Fibroblast of skin of right quadriceps (primary cell): ENCODE results near the gene APBB2.
"Not testable (repeated sequence)": the region's sequence is repeated elsewhere in the genome, so short reads cannot be mapped to it uniquely, and the experiment has no call there.

Experiments
- DNase-seq: peaks from one replicate; pipeline ENCODE4 v3.0.0-alpha.2; 2013

The APBB2 gene

DNA sequence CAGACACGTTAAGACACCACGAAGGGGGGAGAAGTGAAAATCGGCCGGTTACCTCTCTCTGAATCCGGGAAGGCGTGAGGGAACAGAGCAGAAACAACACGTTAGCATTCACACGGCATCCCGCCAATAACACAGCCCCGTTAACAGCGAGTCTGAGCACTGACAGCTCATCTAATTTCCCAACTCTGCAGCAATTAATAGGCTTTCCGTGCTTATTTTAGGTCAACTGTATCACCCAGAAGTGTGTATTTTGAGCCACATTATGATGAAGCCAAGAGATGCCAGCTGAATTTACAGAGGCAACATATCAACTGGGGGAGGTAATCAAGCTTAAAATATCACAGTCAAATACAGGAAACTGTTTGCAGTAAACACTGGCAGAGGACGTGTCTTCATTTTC is 372.0 kb downstream of the APBB2 start:
- DNase-seq: no peak

DNA sequence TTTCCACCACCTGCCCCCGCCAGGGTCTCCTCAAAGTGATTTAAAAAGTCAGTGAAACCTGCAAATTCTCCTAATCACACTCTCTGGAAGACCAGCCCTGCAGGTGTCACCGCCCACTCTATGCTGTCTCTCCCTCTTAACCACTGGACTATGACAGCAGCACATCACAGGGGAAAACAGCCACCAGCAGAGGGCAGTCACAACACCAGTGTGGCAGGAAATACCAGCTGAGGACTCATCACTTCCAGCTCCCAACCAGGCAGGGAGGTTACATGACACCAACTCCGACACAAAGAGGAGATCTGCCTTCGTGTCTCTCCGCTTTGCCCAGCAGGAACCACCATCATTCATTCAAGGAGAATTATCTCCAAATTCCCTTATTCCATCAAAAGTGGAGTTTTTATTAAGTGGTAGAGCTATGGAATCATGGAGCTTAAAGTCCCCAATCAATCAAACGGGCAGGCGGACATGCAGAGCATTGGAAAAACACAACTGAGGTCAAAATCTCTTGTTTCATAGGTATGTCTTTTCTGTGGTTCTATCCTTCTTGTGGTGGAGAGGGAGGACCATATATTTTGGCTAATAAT is 373.3 kb downstream of the APBB2 start:
- peak; percentile 86 for DNase-seq

DNA sequence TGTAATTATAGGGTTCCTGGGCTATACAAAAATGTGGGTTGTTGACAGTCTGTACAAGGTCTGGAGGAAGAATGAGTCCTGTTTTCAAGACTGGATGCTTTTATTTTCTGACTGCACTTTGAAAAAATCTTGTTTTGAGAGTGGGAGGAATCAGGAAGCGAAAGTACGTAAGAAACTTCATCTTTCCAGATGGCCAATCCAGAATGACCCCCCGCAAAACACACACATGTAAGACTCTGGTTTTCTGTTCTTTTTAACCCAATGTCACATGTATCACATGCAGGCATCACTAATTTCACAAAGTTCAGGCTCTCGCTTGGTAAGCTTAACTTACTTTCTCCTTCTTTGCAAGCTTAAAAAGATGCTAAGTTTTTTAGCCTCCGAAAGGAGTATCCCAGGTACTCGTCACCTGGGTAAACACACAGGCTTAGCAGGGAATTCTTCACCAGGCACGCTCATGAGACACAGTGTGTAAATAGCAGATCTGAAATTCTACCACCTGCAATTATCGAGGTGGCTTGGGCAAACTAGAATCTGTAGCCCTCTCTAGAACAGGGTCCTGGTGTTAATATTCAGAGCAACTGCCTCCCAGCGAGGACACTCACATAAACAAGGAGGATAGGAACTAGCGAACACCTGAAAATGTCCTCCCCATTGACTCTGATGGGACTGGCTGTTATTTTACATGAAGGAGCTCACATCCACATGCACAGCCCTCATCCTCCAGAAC is 373.9 kb downstream of the APBB2 start:
- no peak for DNase-seq

DNA sequence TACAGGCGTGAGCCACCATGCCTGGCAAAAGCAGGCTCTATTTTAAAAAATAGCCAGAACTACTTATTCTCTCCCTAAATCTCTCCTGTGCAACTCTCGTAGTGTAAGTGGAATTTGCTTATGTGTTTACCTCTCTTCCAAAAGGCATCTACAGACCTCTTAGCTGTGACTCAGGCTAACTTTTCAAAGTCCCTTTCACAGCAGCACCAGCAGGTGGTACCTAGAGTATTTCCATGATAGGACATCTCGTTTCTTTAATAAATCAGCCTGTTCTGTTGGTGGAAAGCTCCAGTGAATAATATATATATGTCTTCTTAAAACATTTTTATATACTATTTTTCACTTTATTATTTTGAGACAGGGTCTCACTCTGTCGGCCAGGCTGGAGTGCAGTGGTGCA is 375.6 kb downstream of the APBB2 start:
- no peak for DNase-seq

DNA sequence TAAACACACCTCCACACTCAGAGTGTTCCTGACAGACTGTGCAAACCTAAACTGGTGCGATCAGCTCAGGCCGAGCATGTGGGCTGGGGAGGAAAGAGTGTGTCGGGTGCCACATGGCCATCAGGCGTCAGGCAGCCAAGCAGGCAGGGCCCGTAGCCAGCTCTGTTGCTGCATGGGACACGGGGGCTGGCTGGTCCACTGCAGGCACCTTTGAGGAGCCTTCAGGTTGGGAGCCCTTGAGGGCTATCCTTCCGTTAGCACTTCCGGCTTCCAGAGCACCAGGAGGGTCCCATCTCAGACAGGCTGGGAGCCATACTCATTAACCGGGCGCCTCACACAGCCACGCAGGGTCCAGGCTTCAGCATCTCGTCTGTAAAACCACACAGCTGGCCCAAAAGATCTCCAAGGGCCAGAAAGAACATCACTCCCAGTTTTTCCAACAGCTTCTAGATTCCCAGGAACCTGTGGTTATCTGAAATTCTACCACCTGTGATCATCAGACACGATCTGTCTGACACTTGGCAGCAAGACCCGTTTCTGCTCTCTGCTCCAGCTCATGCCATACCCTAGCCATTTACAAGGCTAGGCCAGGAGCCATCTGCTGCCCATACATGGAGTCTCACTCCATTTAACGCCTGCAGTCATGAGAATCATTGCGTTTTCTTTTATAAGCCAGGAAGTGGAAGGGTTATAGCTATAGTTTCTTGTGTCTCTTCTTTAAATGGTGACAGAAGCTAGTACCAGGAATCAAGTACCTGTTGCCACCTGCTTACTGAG is 377.1 kb downstream of the APBB2 start:
- DNase-seq: no peak

DNA sequence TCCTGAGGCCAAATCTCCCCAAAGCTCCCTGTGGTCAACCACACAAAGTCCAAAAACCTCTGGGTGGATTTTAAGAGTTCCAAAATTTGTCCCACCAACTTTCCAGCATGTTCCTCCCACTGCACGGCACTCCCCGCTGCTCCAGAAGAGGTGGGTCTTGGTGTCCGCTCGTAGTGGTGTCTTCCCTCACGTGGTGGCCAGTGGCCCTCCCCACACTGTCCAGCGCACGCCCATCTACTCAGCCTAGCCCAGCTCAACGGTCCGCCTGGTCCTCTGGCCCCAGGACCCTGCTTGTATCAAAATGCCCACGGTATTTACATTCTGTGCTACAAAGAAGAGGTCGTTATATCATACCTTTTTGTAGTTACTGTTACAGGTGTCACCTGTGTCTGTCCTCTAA is 381.1 kb downstream of the APBB2 start:
- DNase-seq: no peak

DNA sequence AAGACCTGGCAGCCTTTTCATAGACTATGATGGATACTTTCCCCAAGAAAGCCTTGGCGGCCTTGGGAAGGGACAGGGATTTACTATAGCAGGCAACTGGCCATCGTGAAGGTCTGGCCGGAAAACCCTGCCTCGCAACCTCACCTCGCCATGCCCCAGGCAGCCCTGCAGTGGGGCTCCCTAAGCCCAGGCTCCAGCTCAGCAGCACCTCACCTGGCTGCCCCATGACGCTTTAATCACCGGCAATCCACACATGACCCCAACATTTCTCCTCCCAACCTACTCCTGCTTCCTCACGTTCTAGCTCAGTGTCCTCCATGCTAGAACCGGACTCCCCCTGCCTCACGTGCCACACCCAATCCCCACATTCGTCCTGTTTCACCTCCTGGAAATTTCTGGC is 382.2 kb downstream of the APBB2 start:
- no peak for DNase-seq

DNA sequence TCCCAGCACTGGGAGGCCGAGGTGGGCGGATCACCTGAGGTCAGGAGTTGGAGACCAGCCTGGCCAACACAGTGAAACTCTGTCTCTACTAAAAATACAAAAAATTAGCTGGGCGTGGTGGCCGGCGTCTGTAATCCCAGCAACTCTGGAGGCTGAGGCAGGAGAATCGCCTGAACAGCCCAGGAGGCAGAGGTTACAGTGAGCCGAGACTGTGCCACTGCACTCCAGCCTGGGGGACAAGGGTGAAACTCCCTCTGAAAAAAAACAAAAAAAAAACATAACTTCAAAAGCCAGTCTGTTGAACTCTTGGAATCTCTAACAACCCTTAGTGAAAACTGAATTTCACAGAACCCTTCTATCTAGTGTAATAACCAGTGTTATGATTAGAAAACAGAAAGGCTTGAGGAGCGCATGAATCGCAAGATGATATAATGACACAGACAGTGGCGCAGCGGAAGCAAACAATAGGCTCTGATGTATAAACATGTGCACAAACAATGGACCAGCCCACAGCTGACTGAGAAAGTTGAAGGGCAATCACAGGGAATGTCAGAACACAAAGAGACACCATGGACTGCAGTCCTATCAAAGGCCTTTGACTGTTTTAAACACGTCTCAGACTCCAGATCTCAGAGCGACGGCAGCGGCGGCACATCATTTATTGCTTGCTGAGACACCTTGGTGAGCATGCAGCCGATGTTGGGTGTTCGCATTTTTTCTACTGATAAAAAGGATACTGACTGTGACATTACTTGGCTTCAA is 383.0 kb downstream of the APBB2 start:
- no peak for DNase-seq

DNA sequence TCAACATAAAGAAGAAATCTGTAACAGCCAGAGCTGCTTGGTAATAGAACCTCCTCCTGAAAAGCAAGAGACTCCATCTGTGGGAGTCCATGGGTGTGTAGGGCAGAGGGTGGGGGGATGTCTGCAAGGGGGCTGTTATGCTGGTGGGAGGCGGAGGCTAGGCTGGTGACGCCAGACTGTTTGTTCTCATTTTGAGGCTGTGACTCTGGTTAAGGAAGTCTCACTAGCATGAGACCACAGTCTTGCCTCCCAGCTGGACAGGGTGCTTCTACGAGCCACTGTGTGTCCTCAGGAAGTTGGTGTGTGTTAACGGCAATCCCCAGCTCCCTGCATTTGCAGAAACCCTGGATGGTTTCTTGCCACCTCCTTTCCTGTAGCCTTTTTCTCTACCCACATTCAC is 384.8 kb downstream of the APBB2 start:
- DNase-seq: no peak

DNA sequence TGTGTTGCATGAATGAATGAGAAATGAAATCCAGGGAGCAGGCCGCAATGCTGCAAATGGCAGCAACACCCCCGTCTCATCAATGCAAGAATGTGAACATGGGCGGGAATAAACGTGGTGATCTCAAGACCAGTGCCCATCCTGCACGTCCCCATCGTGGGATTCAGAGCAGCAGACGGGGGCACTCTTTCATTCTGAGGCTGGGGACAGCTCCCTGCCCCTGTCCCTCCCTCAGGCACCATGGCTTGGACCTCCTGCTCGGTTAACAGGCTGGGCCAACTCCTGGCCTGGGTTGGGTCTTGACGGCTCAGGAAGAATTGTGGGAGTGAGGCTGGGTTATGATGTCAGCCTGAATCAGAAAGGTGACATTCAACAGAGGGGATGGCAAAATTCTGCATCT is 385.7 kb downstream of the APBB2 start:
- no peak for DNase-seq

DNA sequence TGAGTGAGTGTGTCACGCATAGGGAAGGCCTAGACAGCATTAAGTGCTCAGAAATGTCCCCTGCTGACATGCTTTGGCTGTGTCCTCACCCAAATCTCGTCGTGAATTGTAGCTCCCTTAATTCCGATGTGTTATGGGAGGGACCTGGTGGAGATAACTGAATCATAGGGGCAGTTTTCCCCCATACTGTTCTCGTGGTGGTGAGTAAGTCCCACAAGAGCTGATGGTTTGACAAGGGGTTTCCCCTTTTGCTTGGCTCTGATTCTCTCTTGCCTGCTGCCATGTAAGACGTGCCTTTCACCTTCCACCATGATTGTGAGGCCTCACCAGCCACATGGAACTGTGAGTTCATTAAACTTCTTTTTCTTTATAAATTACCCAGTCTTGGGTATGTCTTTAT is 386.6 kb downstream of the APBB2 start:
- no peak for DNase-seq

DNA sequence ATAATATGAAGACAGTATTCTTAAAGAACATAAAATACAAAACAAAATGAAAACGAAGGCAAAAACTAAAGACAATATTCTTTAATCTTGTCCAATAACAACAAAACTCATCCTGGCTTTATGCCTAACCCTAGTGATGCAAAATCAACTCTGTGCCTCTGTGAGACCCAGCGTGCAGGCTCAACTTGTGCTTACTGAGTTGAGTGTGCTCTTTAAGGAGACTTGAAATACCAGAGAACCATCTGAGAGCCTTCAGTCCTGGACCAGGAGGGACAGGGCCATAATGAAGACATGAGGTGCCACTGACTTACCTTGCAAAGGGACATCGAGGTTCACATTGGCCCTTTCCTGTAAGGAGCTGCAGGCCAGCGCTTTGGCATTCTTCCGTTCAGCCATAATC is 387.5 kb downstream of the APBB2 start:
- DNase-seq: no peak

DNA sequence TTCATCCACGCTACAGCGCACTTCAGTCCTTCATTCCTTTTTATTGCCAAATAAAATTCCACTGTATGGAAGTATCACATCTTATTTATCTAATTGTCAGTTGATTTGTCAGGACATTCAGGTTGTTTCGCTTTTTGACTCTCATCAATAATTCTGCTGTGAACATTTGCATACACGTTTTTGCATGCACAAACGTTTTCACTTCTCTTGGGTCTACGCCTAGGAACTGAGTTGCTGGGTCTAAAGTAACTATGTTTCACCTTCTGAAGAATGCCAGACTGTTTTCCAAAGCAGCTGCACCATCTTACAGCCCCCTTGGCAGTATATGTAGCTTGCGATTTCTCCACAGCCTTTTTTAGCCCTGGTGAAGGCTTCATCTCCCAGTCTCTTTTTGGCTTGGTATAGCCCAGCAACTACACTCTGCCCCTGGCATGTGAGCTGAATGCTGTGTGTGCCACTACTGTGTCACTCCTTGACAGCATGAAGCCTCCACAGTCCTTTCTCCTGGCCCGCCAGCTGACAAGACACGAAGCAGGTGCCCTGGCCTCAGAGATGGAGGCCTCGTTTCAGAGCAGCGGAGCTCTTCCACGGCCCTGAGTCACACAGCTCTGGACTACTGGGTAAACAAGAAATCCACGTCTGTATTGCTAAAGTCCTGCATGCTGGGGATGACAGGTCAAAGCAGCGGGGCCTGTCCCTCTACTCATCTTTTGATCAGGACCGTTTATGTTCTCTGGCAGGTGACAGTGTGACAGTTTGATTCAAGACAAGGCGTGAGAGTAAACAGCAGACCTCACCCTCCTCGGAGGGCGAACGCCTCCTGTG is 389.1 kb downstream of the APBB2 start:
- no peak for DNase-seq

DNA sequence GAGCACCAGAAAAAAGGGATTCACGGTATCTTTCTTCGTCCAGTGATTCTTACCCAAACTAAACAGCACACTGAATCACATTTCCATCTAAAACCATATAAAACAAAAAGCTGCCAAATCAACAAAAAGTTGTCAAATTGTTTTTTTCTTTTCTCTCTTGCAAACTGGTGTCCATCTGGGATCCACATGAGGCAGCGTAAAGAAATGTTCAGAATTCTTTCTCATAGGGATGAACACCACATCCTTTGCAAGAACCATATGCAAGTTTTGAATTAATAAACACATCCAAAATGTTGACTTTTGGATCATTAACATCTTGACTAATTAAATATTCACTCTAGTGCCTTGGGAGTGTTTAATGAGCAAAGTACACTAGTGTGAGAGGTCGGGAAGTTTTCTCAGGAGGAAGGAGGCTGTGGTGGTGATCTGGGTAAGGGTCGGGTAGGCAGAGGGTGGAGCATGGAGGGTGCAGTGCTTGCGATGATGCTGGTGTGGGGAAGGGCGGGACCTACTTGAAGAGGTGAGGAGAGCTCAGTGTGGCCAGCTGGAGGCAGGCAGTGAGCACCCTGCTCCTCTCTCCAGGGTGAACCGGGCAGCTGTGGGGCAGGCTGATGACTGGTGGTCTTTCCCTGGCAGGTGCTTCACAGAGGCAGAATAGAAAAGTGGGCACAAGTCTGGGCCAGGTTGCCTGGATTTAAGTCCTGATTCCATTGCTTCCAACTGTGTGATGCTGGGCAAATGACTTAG is 391.7 kb downstream of the APBB2 start:
- no peak for DNase-seq

DNA sequence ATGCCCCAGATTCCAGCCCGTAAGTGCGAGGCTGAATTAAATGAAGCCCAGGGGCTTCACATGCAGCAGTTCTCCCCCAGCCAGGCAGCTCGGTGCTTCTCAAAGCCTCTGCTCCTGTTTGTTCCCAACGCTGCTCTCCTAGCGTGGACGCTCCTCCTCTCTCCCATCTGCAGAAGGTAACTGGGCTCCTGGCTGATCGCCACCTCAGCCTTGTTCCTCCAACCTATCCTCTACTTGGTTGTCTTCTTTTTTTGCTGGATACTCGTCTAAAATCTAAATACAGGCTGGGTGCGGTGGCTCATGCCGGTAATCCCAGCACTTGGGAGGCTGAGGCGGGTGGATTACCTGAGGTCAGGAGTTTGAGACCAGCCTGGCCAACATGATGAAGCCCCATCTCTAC is 394.2 kb downstream of the APBB2 start:
- DNase-seq: no peak

DNA sequence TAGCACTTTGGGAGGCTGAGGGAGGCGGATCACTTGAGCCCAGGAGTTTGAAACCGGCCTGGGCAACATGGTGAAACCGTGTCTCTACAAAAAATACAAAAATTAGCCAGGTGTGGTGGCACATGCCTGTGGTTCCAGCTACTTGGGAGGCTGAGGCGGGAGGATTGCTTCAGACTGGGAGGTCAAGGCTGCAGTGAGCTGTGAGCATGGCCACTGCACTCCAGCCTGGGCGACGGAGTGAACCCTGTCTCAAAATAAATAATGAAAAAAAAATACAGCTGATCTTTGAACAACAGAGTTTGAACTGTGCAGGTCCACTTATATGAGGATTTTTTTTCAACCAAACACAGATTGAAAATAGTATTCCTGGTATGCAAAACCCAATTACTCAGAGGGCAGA is 397.2 kb downstream of the APBB2 start:
- not testable (repeated sequence) for DNase-seq

DNA sequence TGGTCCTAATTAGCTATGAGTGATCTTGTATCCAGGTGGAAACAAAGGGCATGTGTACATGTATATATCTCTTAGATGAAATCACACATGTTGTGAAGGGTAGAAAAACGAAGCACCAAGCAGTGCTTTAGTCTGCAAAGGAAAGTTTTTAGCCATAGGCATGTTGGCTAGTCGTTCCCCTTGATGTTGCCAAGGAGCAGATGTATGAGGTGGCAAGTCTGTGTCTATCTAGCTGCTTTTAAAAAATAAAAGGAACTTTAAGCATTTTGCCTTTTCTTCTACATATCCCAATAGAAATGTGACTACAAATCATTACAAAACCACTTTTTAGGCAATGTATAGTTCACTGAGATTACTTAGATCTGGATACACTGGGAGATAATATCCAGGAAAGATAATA is 401.5 kb downstream of the APBB2 start:
- no peak for DNase-seq

DNA sequence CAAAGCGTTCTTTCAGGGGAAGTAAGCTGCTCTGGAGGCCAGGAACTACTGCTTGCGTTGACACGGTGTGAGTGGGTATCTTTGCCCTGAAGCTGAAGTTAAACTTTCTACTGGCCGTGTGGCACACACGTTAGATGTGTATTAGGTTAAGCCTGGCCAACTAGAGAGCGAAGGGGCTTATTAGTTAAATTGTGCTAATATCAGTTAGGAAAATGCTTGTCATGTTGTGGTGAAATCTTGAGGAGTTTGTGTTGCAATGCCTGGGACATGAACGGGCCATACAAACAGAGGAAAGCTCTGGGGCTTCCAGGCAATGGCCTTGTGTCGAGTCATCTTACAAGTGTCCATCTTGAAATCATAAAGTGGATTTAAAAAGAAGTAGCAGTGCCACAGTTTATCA is 402.0 kb downstream of the APBB2 start:
- no peak for DNase-seq

DNA sequence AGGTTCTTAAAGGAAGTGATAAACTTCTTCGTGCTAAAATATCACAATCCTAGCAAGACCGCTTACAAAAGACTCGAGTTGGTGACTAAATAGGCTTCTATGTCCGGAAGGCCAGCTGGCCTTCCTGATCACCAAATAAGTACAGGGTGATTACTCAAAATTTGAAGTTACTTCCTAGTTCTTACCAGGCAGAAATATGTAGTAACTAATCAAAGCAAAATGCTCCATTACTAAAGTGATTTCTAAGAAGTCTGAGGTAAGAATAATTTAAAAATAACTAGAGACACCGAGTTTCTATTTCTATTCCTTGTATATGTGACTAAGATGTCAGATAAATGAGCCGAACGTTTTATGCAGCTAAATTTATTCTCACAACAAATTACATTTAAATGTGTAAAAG is 402.4 kb downstream of the APBB2 start:
- DNase-seq: no peak

DNA sequence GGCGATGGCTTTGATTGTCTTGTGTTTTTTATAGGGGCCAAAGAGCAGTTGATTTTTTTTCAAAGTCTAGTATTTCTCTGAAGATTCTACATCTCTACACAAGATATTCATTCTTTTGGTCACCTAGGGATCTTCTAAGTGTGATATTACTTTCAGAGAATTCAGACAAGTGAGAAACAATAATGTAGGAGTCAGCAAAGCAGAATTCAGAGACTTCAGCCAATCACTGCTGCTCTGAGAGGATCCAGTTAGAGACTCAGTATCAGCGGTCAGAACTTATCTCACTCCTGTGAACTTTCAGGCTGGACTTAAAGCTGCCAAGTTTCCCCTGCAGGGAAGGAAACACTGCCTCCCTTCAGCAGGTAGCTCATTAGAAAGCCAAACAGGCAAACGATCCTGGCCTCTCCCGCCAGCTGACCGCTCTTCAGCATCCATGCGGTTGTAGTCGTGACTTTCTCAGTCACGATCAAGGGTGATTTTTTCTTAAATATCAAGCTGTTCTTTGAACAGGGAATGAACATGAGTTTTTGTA is 405.4 kb downstream of the APBB2 start:
- no peak for DNase-seq

DNA sequence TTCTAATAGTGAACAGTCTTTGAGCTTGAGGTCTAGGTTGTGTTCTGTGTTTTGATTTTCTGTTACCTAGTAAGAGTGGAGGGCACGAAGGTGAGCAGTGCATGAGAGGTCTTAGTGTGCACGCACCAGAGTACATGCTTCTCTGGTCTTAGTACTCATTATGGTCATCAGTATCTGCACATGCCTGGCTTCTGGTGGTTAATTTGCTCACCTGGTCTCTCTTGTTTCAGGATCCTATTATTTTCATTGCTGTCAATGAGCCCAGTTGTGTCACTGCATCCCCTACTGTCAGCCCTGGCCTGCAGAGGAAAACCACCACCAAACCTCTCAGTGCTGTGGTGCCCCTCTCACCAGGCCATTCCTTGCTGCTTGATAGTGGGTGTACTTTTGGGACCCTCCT is 409.7 kb downstream of the APBB2 start:
- no peak for DNase-seq

DNA sequence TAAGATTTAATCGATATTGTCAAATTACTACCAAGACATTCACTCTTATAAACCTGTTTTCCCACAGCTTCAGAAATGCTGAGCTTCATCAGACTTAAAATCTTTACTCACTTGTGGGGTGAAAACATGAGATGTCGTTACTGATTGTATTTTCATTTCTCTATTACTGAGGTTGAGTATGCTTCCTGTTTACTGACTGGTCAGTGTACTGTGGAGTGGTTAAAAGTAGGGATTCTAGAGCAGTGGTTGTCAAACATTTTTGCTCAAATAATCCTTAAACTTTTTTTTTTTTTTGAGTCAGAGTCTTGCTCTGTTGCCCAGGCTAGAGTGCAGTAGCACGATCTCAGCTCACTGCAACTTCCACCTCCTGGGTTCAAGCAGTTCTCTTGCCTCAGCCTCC is 414.3 kb downstream of the APBB2 start:
- no peak for DNase-seq
